Measurements from ENCODE around the gene OR1L6. TPM values are rescaled to one million over a fixed set of nuclear protein-coding genes. Genes with fewer than 3 reads are reported as not detected.
A peak's percentile ranks its signal among the peaks of the same experiment; 100 is the strongest.

Gene OR1L6
- total RNA-seq, 2 experiments from 2014 or later = not detected

DNA sequence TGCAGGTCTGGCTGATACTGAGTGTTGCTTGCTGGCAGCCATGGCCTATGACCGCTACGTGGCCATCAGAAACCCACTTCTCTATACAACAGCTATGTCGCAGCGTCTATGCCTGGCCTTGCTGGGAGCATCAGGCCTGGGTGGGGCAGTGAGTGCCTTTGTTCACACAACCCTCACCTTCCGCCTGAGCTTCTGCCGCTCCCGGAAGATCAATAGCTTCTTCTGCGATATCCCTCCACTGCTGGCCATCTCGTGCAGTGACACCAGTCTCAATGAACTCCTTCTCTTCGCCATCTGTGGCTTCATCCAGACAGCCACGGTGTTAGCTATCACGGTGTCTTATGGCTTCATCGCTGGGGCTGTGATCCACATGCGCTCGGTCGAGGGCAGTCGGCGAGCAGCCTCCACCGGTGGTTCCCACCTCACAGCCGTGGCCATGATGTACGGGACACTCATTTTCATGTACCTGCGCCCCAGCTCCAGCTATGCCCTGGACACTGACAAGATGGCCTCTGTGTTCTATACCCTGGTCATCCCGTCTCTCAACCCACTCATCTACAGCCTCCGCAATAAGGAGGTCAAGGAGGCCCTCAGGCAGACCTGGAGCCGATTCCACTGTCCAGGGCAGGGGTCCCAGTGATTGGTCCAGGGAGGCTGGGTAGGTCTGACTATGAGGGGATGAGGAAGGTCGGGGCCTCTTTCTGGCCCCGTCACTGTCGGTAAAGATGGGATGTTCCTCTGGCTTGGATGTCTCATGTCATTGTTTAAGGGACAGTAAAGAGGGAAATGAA lies 47.3 kb downstream of the OR1L6 start:
- Mint-ChIP-seq H3K4me1 (no peaks in the 10 kb centered on the region), H3K4me3 (no peak overlapping the region), H3K36me3 (no peaks in the 10 kb centered on the region), H3K27ac (no peak overlapping the region), H3K27me3 (no peaks in the 10 kb centered on the region), H3K9me3 (ENCODE audit: low read depth) (no peaks in the 10 kb centered on the region)
- ATAC-seq (no peak), DNase-seq (peak; percentile 29)
- CTCF ChIA-PET = no interaction called here

DNA sequence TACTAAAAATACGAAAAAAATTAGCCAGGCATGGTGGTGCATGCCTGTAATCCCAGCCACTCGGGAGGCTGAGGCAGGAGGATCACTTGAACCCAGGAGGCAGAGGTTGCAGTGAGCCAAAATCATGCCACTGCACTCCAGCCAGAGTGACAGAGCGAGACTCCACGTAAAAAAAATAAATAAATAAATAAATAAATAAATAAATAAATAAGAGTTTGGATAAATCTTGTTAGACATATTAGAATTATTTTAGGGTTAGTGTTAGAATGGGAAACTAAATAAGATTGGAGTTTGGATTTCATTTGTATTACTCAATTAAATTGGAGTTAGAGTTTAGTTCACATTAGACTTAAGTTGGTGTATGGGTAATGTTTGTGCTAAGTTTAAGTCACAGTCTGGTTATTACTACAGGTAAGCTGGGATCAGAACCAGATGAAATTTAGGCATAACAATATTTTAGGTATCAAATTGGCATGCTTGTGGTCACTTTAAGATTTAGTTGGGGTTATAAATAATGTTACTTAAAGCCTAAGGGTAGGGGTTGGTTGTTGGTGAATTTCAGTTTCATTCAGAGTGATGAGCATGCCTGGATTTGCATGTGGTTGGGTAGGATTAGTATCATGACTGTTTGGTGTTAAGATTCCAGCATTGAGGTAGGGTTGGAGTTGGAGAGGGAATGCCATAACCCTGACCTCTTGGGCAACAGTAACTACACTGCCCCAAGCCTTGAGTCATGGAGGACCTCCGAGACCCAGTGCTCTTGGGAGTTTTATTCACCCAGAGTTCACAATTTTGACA lies 50.0 kb downstream of the OR1L6 start:
- no peak overlapping the region for H3K27ac Mint-ChIP-seq
- no peaks in the 10 kb centered on the region for H3K4me1 Mint-ChIP-seq
- H3K4me3 Mint-ChIP-seq = no peak overlapping the region
- H3K27me3 Mint-ChIP-seq = no peaks in the 10 kb centered on the region
- ATAC-seq = no peak
- no peaks in the 10 kb centered on the region for H3K36me3 Mint-ChIP-seq
- CTCF ChIA-PET = no interaction called here
- H3K9me3 Mint-ChIP-seq (ENCODE audit: low read depth) = no peaks in the 10 kb centered on the region
- peak; percentile 7 for DNase-seq

DNA sequence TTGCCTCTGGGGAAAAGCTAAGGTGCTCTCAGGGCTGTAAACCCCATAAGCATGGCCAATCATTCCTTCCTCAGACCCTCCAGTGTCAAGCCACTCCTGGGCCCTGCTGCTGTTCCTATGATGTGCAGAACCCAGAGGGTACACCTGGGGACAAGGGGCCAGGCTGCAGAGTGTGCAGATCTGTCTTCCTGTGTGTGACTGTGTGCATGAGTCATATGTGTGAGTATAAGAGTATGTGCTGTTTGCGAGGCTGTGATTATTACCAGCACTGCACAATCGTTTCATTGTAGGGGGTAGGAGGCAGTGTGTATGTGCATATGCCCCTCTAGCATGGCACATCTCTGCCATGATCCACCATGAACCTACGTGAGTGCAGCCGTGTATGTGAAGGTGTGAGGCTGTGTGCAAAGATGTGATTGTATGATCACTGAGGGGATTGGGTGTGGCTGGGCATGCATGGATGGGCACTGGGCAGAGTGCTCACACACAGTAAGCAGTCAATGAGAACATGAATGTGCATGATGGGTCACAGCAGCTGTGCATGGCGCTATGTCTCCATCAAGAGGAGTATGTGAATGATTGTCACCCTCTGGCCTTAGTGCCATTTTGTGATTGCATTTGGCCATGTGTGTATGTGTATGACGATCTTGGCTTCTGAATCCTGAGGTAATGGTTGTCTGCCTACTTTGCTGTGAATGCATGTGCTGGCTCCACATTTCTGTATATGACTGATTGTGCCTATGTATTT lies 55.4 kb downstream of the OR1L6 start:
- H3K9me3 Mint-ChIP-seq (ENCODE audit: low read depth) = no peaks in the 10 kb centered on the region
- no peak overlapping the region for H3K4me3 Mint-ChIP-seq
- no peaks in the 10 kb centered on the region for H3K36me3 Mint-ChIP-seq
- ATAC-seq (no peak), DNase-seq (no peak)
- no peaks in the 10 kb centered on the region for H3K27me3 Mint-ChIP-seq
- CTCF ChIA-PET = no interaction called here
- H3K4me1 Mint-ChIP-seq = no peaks in the 10 kb centered on the region
- H3K27ac Mint-ChIP-seq = no peak overlapping the region

Other genes starting within 250 kb of the OR1L6 start
- not detected for gene OR1J2, start 231.5 kb upstream of the OR1L6 start, total RNA-seq
- gene OR1J4, start 223.2 kb upstream of the OR1L6 start, total RNA-seq = not detected
- gene OR1N1, start 215.0 kb upstream of the OR1L6 start, total RNA-seq = not detected
- not detected for gene OR1N2, start 189.2 kb upstream of the OR1L6 start, total RNA-seq
- not detected for gene OR1L8, start 158.9 kb upstream of the OR1L6 start, total RNA-seq
- gene OR1Q1, start 127.6 kb upstream of the OR1L6 start, total RNA-seq = under 1 TPM in 1 of 2 experiments, not detected in 1; 0.40 TPM
- under 1 TPM in 1 of 2 experiments, not detected in 1; 0.41 TPM for gene OR1B1, start 84.7 kb upstream of the OR1L6 start, total RNA-seq
- not detected for gene OR1L1, start 80.6 kb upstream of the OR1L6 start, total RNA-seq
- not detected for gene OR1L3, start 67.2 kb upstream of the OR1L6 start, total RNA-seq
- not detected for gene OR1L4, start 18.3 kb upstream of the OR1L6 start, total RNA-seq
- gene OR5C1, start 46.6 kb downstream of the OR1L6 start, total RNA-seq = not detected
- gene OR1K1, start 57.8 kb downstream of the OR1L6 start, total RNA-seq = not detected
- 10 to 100 TPM; 22.0 to 29.0 TPM for gene PDCL, start 86.3 kb downstream of the OR1L6 start, total RNA-seq
- 10 to 100 TPM; 49.7 to 53.7 TPM for gene RC3H2, start 163.1 kb downstream of the OR1L6 start, total RNA-seq
- 10 to 100 TPM in 1 of 2 experiments, 1 to 10 TPM in 1; 9.4 to 11.7 TPM for gene ZBTB6, start 171.0 kb downstream of the OR1L6 start, total RNA-seq
- gene ZBTB26, start 189.2 kb downstream of the OR1L6 start, total RNA-seq = 1 to 10 TPM; 7.7 to 9.0 TPM
- 10 to 100 TPM; 24.2 to 27.0 TPM for gene RABGAP1, start 198.7 kb downstream of the OR1L6 start, total RNA-seq

All from activated CD8-positive, alpha-beta memory T cell treated with anti-CD3 and anti-CD28 coated beads, Interleukin-2, amount 10 ng/mL, durations not matched to agents 7 days and 5 days (primary cell).